ENCODE measurements around the gene CFAP45. TPM values are rescaled to one million over a fixed set of nuclear protein-coding genes. Genes with fewer than 3 reads are reported as not detected.

Gene CFAP45
- total RNA-seq, 2 experiments from 2014 or later = 0.63 TPM; not detected in 1

GRCh38 chr1:159891275-159892157 is 8.4 kb downstream of the CFAP45 start:
- peak; percentile 75 for DNase-seq (ENCODE audit: low spot score)

GRCh38 chr1:159890390-159890789 is 9.6 kb downstream of the CFAP45 start:
- Histone ChIP-seq H3K79me2 (ENCODE audit: insufficient read depth, low read depth, low read length) (no peaks in the 10 kb centered on the region), H3K27ac (ENCODE audit: low read depth, low read length, poor library complexity, severe bottlenecking) (no peak overlapping the region), H3K9me2 (ENCODE audit: insufficient read depth, low read length) (no peaks in the 10 kb centered on the region), H3K36me3 (ENCODE audit: insufficient read depth, low read length) (no peaks in the 10 kb centered on the region), H4K20me1 (ENCODE audit: insufficient read depth, low read length) (no peaks in the 10 kb centered on the region), H3K4me2 (ENCODE audit: low read length) (peak overlapping the region; percentile 70), H2AFZ (ENCODE audit: low read length) (peak overlapping the region; percentile 82; the same call in 1 of the 2 replicates), H3K9me3 (ENCODE audit: low read length) (no peaks in the 10 kb centered on the region), H3K4me3 (ENCODE audit: low read depth, low read length, poor library complexity, severe bottlenecking) (peak overlapping the region; percentile 36), H3K4me1 (ENCODE audit: insufficient read depth, low read length, poor library complexity, severe bottlenecking) (peaks cover 28% of the 10 kb centered on the region)
- DNase-seq (ENCODE audit: low spot score) = no peak
- no TSS peak for BruUV-seq (replicated peaks)
- intact Hi-C loops (cut with micrococcal nuclease; ENCODE audit: unreplicated experiment) = loop anchor here (2.0 kb wide), 1 partner anchor 116 kb away; no protein-coding TSS in a partner anchor
- TF ChIP-seq EZH2phosphoT487 (IDR thresholded peaks at IDR 0.05; ENCODE audit: borderline replicate concordance, low read depth, low read length) (no peak), CTCF (conservative IDR thresholded peaks at IDR 0.05; ENCODE audit: low read length) (no peak)
- ChIA-PET CTCF (ENCODE audit: unreplicated experiment) (interaction anchor here (0.5 to 4.9 kb wide), 4 partner anchors 58 to 1101 kb away, joined by 3 to 30 read pairs (median 6); no protein-coding TSS in a partner anchor), POLR2A (interaction anchor here (0.6 to 1.3 kb wide), 4 partner anchors 31 to 1076 kb away, joined by 3 to 6 read pairs (median 3); partner anchors contain the start of gene FCRL6)

More at GRCh38 chr1:159891275-159892157, 8.4 kb downstream of the CFAP45 start:
- ChIA-PET POLR2A (interaction anchor here (0.6 to 2.1 kb wide), 4 partner anchors 90 to 1074 kb away, joined by 3 to 7 read pairs (median 4); partner anchors contain the start of gene FCRL6), CTCF (ENCODE audit: unreplicated experiment) (interaction anchor here (1.1 to 4.9 kb wide), 4 partner anchors 12 to 116 kb away, joined by 3 to 30 read pairs (median 7); no protein-coding TSS in a partner anchor)
- H3K36me3 ChIP-seq (ENCODE audit: insufficient read depth, low read length) = no peaks in the 10 kb centered on the region
- no peak overlapping the region for H2AFZ ChIP-seq (ENCODE audit: low read length)
- H3K27ac ChIP-seq (ENCODE audit: low read depth, low read length, poor library complexity, severe bottlenecking) = no peak overlapping the region
- no TSS peak for BruUV-seq (replicated peaks)
- H3K4me2 ChIP-seq (ENCODE audit: low read length) = no peak overlapping the region
- H3K79me2 ChIP-seq (ENCODE audit: insufficient read depth, low read depth, low read length) = no peaks in the 10 kb centered on the region
- H3K4me1 ChIP-seq (ENCODE audit: insufficient read depth, low read length, poor library complexity, severe bottlenecking) = peaks cover 28% of the 10 kb centered on the region
- intact Hi-C loops (cut with micrococcal nuclease; ENCODE audit: unreplicated experiment) = loop anchor here (1.0 to 2.0 kb wide), 4 partner anchors 70 to 115 kb away; partner anchors contain the start of gene DUSP23
- H3K4me3 ChIP-seq (ENCODE audit: low read depth, low read length, poor library complexity, severe bottlenecking) = no peak overlapping the region
- H4K20me1 ChIP-seq (ENCODE audit: insufficient read depth, low read length) = no peaks in the 10 kb centered on the region
- TF ChIP-seq CTCF (conservative IDR thresholded peaks at IDR 0.05; ENCODE audit: low read length) = peak; percentile 98
- TF ChIP-seq EZH2phosphoT487 (IDR thresholded peaks at IDR 0.05; ENCODE audit: borderline replicate concordance, low read depth, low read length) = no peak
- no peaks in the 10 kb centered on the region for H3K9me3 ChIP-seq (ENCODE audit: low read length)
- H3K9me2 ChIP-seq (ENCODE audit: insufficient read depth, low read length) = no peaks in the 10 kb centered on the region

All from OCI-LY7 (cell line).